Gastrocnemius medialis (tissue), 4 donors: ENCODE measurements around the gene SLC25A15.

ENCODE experiments used
- POLR2A ChIP-seq, 2 donors: fragments of 450-650 bp; IDR thresholded peaks; one replicate each; pipeline ENCODE4 v1.6.1; 2017; ENCODE audit warnings: antibody characterized with exemption in 2 of 2, mild to moderate bottlenecking in 2 of 2, moderate library complexity in 2 of 2
- TF ChIP-seq, protein P1 (sequence below), 5 experiments: fragments of 450-650 bp in 3 of 5; fragments of 200-600 bp in 2 of 5; sonication (generic) in 2 of 5; IDR thresholded peaks in 4 of 5; conservative IDR thresholded peaks in 1 of 5; 1 replicate in 4 of 5; 2 replicates in 1 of 5; pipeline ENCODE4 v1.5.1; 2016 to 2019; ENCODE audit warnings: antibody characterized with exemption in 5 of 5, mild to moderate bottlenecking in 3 of 5, moderate library complexity in 3 of 5

- TF ChIP-seq, protein P1, sequence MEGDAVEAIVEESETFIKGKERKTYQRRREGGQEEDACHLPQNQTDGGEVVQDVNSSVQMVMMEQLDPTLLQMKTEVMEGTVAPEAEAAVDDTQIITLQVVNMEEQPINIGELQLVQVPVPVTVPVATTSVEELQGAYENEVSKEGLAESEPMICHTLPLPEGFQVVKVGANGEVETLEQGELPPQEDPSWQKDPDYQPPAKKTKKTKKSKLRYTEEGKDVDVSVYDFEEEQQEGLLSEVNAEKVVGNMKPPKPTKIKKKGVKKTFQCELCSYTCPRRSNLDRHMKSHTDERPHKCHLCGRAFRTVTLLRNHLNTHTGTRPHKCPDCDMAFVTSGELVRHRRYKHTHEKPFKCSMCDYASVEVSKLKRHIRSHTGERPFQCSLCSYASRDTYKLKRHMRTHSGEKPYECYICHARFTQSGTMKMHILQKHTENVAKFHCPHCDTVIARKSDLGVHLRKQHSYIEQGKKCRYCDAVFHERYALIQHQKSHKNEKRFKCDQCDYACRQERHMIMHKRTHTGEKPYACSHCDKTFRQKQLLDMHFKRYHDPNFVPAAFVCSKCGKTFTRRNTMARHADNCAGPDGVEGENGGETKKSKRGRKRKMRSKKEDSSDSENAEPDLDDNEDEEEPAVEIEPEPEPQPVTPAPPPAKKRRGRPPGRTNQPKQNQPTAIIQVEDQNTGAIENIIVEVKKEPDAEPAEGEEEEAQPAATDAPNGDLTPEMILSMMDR (IDR thresholded peaks at IDR 0.05 in 4 of 5, conservative IDR thresholded peaks at IDR 0.05 in 1 of 5), result no peak
- no peak for TF ChIP-seq POLR2A (IDR thresholded peaks at IDR 0.05)
These were observed 12.1 kb downstream of the SLC25A15 start for GRCh38 chr13:40801255-40802217.
